ENCODE results near the gene COL24A1.
A peak's percentile ranks its signal among the peaks of the same experiment; 100 is the strongest.
"Not testable (repeated sequence)": the region's sequence is repeated elsewhere in the genome, so short reads cannot be mapped to it uniquely, and the experiment has no call there.

Gene COL24A1

GRCh38 chr1:85748120-85748519, 408.5 kb downstream of the COL24A1 start:
- DNase-seq: no peak

- no peak for DNase-seq
Measured at GRCh38 chr1:85746777-85747176, 409.8 kb downstream of the COL24A1 start.

- no peak for DNase-seq
Measured at GRCh38 chr1:85743814-85744213, 412.8 kb downstream of the COL24A1 start.

GRCh38 chr1:85734931-85735330, 421.6 kb downstream of the COL24A1 start:
- DNase-seq: no peak

GRCh38 chr1:85718678-85719340, 437.8 kb downstream of the COL24A1 start:
- no peak for DNase-seq

DNA sequence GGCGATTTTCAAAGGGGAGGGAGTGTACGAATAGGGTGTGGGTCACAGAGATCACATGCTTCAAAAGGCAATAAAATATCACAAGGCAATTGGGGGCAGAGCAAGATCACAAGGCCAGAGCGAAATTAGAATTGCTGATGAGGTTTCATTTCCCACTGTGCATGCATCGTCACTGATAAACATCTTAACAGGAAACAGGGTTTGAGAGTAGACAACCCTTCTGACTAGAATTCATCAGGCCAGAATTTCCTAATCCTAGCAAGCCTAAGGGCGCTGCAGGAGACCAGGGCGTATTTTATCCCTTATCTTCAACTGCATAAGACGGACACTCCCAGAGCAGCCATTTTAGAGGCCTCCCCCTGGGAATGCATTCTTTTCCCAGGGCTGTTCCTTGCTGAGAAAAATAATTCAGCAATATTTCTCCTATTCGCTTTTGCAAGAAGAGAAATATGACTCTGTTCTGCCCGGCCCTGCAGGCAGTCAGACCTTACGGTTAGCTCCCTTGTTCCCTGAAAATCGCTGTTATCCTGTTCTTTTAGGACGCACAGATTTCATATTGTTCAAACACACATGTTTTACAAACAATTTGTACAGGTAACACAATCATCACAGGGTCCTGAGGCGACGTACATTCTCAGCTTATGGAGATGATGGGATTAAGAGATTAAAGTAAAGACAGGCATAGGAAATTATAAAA, 442.0 kb downstream of the COL24A1 start:
- DNase-seq: not testable (repeated sequence)

GRCh38 chr1:85708829-85709227, 447.7 kb downstream of the COL24A1 start:
- DNase-seq: no peak

- DNase-seq: peak; percentile 86
Measured at GRCh38 chr1:85707990-85708828, 448.4 kb downstream of the COL24A1 start, which contains the start of gene ZNHIT6. Gene ZNHIT6 (minus strand): TSS chr1:85708433. CDS start chr1:85708284, 149 bp downstream.

GRCh38 chr1:85707267-85707989, 449.1 kb downstream of the COL24A1 start:
- DNase-seq: no peak

DNA sequence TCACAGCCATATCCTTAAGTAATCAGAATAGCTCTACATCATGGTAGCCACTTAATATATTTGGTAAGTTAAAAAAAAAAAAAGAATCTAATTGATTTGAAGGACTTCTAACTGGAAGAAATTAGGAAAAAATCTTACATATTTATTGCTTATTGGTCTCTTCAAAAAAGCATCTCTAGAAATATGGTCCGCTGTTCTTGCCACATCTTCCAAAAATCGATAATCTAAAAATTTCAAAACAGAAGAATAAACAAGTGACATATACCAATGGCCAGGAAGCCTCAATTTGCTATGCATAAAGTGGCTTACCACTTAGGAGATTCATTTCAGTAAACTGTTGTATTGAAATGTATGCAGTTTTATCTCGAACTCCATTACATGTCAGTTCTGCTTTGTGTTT, 450.6 kb downstream of the COL24A1 start:
- no peak for DNase-seq

GRCh38 chr1:85700422-85700821, 456.1 kb downstream of the COL24A1 start:
- DNase-seq: no peak

- DNase-seq: no peak
Measured at GRCh38 chr1:85697895-85698294, 458.7 kb downstream of the COL24A1 start.

DNA sequence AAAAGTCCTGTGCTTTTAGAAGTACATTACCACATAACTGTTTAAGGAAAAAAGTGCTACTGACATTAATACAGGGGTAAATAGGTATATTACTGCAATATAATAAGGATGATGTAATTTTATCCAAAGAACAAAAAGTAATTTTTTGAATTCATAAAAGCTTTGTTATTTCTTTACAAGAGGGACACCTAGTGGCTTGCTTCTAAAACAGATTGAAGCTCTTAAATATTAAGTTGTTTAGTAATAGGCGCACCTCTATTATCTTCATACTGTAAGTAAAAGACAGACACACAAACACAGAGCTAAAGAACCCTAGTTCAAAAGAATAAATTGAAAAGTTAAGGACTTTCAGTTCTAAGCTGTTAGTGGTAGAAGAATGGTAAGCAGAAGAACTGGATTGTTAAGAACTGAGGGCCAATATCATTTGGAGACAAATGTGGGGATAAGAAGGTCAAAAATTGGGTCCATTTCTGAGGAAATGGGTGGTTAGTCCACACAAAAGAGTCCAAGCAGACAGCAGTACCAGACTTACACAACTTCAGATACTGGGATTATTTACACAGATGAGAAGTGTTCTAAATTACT, 463.8 kb downstream of the COL24A1 start:
- DNase-seq: peak; percentile 43

DNA sequence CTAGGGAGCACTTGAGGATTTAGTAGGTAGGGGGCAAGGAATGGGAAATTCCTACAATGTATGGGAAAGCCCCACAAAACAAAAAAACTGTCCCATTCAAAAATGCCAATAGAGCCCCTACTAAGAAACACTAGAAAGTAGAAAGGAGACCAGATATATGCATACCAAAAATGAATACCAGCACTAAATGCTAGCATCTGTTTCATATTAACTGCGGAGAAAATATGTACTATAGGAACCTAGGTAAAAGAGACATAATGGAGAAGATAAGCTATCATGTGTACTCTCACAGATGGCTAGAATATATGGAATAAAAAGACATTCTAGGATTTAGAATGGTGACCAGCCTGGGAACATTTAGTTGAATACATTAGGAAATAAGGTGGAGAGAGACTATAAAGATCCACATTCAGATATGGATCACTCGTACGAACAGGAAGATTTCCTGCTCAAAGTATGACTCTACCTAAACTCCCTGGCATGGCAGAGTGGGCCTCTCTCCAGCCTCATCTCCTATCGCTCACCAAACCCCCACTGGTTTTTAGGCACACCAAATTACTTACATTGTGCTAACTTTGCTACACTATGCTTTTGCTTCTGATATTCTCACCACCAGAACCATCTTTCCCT, 466.7 kb downstream of the COL24A1 start:
- DNase-seq: no peak

GRCh38 chr1:85683292-85684025, 473.1 kb downstream of the COL24A1 start:
- no peak for DNase-seq

GRCh38 chr1:85681087-85681486, 475.5 kb downstream of the COL24A1 start:
- DNase-seq: no peak
